Renal cortical epithelial cell (primary cell): ENCODE data around the gene TCEA3. TPM values are rescaled to one million over a fixed set of nuclear protein-coding genes. Genes with fewer than 3 reads are reported as not detected.

ENCODE experiments used
- DNase-seq: peaks from one replicate; pipeline ENCODE4 v3.0.0-alpha.2; 2011; ENCODE audit warnings: low read depth
- total RNA-seq: library from RNA; depleted of rRNA; stranded (reverse); fragments of >200 nt; gene quantifications from 2 replicates; pipeline ENCODE4 v1.2.3, GENCODE V29; 2014

The TCEA3 gene
- total RNA-seq, 1 donor from 2014 or later: 9.6 TPM

DNA sequence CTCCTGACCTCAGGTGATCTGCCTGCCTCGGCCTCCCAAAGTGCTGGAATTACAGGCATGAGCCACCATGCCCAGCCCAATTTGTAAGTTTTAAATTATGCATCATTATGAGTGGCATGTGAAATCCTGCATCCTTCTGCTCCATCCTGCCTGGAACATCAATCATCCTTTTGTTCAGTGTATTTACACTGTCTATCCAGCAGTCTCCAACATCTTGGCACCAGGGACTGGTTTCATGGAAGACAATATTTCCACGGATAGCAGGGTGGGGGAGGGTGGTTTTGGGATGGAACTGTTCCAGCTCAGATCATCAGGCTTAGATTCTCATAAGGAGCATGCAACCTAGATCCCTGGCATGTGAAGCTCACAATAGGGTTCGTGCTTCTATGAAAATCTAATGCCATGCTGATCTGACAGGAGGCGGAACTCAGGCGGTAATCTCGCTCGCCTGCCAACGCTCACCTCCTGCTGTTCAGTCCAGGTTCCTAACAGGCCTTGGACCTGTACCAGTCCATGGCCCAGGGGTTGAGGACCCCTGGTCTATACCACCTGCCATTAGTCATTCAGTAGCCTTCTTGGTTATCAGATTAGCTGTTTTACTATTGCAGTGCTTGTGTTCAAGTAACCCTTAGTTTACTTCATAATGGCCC is 22.2 kb upstream of the TCEA3 start:
- DNase-seq: no peak

DNA sequence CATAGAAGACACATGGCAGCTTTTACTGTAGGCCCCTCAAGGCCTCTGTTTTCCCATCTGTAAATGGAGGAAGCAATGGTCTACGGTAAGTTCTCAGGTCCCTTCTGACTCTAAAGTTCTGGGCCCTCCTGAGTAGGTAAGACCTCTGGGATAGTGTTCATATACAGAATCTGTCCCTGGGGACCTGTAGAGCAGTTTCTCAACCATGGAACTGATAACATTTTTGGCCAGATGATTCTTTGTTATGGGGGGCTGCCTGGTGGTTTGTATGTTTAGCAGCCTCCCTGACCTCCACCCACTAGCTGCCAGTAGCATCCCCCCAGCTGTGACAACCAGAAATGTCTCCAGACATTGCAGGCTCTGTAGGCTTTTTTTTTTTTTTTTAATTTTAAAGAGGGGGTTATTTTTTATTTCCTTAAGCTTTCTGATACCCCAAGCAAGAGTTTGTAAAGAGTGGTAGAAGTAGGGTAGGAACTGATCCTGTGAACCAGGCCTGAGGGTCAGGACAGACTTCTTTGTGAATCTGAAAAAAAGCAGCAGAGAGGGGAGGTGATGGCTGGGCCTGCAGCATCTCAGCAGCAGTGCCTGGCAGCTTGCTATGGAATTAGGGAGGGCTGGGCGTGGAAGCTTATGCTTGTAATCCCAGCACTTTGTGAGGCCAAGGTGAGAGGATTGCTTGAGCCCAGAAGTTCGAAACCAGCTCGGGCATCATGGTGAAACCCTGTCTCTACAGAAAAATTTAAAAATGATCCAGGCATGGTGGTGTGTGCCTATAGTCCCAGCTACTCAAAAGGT is 20.2 kb upstream of the TCEA3 start:
- DNase-seq: no peak

DNA sequence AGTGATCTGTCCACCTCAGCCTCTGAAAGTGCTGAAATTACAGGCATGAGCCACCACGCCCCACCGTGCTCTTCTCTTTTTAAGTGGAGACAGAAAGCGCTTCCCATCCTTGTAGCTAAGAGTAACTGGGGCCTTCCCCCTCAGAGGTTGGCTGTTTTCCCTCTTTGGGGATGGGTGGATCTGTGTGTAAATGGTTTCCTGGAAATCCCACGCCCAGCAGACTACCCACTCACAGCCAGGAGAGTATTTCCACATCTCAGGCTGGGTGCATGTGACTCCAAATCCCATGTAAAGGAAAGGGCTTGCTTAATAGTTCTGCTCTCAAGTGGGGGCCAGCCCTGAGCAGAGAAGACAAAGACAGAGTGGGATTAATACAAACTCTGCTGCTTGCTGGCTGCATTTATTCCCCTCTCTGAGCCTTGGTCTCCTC is 19.6 kb upstream of the TCEA3 start:
- DNase-seq: peak; percentile 83

DNA sequence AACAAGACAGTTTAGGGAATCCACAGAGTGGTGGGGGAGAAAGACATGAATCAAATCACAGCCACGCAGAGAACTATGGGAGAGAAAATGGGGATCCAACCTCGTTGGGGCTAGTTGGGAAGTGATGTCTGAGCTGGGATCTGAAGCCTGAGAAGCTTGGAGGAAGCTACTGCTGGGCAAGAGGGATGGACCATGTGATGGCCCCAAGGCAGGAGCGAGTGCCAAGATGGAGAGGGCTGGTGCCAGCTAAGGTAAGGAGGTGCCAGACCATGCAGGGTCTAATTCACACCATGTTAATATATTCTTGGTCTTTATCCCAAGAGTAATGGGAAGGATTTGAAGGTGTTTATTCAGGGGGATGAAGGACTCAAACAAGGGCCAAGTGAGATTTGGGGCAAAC is 18.2 kb upstream of the TCEA3 start:
- no peak for DNase-seq

DNA sequence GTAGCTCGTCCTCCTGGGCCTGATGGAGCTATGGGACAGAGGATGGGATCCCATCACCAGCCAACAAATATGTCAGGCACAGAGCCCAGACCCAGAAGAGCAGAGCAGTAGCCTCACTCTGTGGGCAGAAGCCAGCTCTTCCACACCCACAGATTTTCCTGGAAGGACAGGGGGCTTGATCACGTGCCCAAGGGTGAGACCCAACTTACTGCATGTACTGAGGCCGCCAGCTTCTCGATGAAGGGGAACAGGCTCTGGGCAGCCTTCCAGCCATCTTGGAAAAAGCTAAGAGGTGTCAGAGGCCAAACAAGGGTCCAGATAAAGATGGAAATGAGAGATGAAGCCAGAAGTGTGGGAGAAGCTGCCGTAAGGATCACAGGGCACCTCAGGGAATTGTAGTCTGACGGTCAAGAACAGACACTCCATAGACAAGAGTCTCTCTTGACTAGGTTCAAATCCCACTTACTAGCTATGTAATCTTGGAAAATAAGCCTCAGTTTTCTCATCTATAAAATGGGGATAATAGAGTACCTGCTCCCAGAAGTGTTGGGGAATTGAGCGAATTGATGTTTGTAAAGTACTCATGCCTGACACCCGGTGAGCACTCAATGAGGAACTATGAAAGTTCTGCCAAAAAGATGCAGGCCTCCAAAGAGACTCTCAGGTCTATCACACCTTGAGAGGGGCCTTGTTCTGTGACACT is 17.0 kb upstream of the TCEA3 start:
- no peak for DNase-seq

DNA sequence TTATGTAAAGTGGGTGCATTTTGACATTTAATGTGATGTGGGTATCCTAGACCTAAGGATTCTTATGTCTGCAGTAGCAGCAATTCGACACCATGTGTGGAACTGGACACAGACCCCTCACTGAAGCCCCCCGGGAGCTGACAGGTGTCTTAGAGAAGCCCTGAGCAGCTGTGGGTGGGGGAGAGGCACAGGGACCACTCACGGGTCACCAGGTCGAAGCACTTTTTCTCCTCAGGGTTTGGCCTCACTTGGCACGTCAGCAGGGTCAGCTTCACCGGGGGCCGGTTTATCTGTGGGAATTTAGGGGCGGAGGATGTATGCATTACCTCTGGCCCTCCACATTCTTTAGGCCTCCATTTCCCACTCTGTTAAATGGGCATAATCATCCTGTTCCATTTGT is 14.0 kb upstream of the TCEA3 start:
- DNase-seq: no peak

DNA sequence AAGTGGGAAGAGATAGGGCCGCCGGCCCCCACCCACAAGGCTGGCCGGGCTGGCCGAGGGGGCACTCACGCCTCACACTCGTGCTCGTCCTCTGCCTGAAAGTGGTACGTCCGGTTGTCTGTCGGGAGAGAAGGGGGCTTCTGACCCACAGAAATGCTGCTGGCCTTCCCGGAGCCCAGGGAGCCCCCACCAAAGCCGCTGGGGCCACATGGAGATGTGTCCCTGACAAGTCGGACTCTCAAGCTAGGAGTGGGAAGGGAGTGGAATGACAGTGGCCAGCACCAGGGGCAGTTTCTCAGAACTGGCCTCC is 12.8 kb upstream of the TCEA3 start:
- no peak for DNase-seq

DNA sequence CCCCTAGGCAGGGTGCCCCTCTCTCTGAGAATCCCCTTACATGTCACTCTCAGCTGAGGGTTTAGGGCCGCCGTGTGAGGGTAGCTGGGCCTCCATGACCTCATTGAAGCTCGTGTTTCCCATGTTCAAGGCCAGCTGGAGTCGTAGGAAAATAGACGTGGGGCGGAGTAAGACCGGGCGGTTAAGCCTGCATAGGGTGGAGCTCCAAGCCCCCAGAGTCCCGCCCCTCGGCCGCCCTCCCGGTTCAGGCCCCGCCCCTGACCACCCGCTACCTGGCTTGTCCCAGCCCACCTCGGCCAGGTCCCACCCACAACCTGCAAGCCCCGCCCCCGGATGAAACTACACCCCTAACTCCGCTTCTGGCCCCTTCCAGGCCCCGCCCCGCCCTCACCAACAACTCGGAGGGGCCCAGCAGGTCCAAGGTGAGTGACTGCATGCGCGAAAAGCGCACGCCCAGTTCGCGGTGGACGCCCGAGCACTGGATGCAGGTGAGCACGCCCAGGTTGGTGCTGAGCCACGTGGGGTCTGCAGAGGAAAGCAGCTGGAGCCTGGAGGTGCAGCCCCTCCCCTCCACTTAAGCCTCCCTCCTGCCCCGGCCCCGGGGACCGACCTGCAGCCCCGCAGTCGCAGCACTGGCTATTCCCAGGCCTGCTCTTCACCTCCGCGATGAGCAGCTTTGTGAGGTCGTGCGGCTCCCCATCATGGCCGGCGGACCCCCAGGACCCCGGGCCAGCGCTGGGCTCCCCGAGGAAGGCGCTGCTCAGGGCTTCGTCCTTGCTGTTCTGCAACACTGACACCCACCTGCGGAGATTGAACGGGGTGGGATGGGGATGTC is 12.2 kb upstream of the TCEA3 start:
- DNase-seq: no peak

DNA sequence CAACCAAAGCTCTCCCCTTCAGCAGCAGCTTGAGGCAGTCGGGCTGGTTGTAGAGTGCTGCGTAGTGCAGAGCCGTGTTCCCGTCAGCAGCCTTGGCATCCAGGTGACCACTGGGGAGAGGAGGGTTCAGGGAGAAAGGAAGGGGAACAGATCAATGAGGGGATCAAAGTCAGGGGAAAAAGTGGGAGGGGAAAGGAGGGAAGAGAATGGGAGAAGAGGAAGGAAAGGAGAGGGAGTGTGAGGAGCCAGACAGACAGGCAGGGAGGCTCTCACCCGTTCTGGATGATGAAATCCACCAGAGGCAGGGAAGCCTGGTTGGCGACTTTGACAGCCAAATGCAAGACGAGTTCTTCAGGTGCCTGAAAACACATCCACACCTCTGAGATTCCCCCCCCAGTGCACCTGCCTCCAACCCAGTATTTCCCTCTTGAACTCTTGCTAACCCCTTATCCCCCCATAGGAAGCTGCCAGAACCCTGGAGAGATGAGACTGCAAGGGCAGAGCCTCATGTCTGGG is 9.8 kb upstream of the TCEA3 start:
- no peak for DNase-seq

DNA sequence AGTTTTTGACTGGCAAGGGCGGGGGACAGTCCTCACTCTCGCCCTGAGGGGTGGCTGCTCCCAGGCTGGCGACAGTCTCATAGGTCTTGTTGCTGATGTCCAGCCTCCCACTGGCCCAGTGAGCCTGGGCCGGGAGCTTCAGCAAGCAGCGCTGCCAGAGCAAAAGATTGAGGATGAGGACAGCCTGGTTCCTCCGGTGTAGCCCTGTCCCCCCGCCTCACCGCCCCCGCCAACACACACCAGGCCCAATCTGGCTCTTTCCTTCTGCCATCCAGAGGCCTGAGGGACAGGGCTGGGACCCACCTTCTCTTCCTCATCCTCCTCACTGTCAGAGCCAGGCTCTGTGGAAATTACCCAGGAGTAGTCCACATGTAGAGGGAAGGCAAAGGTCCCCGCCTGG is 8.6 kb upstream of the TCEA3 start:
- DNase-seq: no peak

DNA sequence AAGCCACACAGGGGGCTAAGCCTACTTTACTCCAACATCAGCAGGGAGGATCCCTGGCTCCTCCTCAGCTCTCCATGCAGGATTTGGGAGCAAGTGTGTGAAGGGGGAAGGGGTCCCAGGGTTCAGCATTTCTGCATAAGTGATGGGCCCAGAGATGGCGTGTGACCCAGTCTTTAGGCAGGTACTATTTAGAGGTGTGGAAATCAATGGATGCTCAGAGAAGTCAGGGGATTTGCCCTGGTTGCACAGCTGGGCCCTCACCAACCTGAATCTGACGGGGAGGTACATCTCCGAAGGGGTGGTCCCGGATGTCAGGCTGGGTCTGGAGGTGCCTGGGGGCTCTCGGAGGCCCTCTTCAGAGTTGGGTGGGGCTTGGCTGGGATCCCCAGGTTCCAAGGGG is 6.9 kb upstream of the TCEA3 start:
- no peak for DNase-seq

DNA sequence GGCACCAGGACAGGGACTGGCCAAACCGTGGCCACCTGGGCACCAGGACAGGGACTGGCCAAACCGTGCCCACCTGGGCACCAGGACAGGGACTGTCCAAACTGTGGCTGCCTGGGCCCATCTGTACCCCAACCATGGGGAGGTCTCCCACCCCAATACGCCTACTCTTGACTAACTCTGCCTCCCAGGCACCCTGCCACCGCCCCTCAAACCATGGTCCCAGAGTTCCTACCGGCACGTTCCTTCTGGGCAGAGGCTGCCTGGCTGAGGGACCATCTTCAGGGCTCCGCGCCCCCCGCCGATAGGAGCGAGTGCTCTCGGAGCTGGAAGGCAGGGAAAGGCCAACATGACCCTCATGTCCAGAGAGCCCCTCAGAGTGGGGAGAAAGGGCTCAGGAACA is 6.3 kb upstream of the TCEA3 start:
- no peak for DNase-seq

DNA sequence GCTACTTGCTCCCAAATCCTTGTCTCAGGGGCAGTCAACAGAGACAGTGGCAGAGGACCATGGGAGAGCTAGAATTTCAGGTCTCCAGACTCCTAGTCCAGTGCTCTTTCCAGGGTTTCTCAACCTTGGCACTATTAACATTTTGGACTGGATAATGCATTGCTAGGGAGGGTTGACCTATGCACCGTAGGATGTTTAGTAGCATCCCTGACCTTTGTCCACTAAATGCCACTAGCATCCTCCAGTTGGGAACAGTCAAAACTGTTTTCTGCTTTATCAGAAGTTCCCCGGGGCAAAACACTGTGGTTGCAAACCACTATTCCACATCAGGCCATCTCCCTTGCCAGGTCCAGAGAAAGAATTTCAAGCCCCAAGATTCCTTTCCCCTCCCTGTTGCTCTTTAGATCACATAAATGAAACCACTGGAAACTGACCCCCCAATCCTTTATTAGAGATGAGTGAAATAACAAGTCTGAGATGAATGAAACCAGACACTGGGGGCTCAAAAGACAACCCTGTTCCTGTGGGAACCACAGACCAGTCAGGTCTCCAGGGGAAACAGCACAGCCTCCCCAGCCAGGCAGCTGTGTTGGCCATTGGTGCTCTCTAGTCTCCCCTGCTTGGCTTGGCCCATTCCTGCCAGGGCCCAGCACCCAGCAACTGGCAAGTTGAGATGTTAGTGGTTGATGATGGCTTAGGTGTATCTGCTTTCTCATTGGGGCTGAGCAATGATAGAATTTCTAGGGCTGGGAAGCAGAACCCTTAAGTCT is 3.8 kb upstream of the TCEA3 start:
- no peak for DNase-seq

DNA sequence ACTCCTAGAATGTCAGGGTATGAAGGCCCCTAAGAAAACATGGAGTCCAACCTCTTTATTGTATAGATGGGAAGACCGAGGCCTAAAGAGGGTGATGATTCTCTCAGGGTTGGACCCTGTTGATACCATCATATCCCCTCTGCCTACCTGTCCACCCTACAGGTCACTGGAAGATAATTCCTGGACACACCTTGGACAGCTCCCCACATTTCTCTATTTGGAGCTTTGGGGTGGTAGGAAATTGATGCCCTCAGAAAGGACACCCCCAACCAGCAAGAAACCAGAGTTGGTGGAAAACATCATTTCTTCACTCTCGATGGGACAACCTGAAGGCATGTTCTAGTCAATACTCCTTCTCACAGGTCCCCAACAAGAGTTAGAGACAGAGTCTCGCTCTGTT is 3.0 kb upstream of the TCEA3 start:
- DNase-seq: no peak

DNA sequence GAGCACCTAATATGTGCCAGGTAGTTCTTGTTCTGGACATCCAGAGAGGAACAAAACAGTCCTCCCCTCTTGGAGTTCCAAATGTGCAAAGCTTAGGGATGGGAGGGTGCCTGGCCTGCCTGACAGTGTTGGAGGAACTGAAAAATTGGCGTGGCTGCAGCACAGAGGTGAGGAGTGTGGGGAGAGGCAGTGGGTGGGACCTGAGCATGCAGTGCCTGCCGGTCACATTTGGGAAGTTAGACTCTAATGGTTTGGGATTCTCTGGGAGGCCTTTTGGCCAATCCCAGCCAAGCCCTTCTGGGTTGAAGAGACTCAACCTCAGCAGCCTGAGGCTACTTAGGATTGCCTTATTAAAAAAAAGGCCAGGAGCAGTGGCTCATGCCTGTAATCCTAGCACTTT is 2.3 kb upstream of the TCEA3 start:
- DNase-seq: no peak

DNA sequence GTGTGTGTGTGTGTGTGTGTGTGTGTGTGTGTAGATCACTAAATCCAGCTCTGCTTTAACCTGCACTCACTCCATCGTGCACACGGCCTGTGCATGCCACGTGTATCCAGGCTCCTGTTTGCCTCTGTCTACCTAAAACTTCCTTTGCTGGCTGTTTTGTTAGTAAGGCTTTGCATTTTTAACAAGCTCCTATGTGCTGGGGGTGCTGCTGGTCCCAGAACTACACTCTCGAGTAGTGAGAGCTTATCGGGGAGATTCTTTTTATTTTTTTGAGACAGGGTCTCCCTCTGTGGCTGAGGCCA is 596 bp upstream of the TCEA3 start:
- no peak for DNase-seq

DNA sequence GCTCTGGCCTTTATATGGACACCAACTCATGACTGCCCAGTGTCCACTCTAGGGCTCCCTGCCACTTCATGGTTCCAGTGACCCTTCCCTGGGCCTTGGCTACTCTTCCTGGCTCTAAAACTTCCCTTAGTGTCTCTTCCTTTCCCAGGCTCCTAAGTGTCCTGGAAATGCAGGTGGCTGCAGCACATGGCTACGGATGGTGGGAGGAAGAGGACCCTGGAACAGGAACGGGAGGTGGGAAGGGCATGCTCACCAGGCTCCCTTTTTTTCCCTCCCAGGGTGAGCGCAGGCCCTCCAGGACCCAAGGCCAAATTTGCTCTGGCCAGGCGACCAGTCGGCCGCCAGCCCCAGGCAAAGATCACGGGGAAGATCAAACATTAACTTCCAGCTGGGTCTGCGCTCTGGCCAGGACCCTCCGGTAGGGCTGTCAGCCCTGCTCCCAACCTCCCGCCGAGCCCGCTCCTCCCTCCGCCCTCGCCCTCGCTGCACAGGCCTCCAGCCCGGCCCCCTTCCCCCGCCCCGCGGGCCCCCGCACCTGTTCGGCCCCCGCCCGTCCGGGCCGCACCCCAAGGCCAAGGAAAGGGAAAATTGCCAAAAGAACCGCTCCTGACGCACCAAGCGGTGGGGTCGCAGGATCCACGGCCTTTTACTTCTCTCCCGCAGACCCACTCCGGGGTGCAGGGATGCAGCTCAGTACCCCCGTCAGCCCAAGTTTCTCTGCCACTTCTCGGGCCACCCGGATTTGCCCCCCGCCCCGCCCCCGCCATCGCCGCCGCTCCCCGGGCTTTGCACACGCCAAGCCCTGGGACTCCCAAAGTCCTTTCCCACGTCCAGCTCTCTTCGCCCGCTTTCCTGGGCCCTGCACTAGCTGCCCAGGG is 894 bp downstream of the TCEA3 start:
- no peak for DNase-seq

DNA sequence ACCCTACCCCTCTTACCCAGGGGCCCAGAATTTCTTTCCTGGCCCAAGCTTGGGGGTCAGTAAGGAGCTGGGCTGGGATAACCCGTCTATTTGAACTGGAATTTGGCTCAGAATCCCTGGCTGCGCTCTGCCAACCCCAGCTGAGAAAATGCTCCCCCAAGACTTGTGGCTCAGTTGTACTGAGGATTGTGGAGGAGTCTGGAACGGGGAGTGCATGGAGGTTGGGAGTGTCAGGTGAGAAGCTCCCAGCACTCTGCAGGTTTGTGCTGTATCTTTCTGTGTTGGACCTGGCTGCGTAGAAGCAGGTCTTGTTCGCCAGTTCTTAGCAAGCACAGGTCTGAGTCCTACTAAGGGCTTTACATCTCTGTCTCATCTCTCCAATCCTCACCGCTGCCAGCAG is 1.6 kb downstream of the TCEA3 start:
- no peak for DNase-seq

DNA sequence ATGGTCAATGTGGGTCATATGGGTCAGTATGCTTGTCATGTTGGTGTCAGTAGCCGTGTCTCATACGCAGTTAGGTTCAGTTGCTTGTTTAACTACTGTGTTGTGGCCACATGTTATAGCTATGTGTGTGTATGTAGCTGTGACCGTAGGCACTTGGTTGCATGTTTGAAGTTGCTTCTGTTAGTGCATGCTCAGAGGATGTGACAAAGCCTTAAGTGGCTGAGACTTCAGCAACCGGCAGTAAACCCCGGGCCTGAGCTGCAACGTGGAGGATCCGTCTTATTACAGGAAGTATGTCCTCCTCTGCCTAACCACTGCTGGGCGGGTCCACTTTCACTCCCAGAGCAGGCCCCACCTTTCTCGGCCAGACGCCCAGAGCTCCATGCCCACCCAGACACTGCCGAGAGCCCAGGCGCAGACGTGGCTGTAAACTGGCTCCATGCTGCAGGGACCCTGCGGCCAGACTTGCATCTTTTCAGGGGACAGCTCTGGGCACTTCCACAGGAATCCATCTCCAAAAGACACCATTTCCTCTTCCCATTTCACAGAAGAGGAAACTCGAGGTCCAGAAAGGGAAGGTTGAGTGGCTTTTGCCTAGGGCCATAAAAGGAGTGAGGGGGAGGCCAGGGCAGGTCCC is 2.2 kb downstream of the TCEA3 start:
- peak; percentile 38 for DNase-seq

DNA sequence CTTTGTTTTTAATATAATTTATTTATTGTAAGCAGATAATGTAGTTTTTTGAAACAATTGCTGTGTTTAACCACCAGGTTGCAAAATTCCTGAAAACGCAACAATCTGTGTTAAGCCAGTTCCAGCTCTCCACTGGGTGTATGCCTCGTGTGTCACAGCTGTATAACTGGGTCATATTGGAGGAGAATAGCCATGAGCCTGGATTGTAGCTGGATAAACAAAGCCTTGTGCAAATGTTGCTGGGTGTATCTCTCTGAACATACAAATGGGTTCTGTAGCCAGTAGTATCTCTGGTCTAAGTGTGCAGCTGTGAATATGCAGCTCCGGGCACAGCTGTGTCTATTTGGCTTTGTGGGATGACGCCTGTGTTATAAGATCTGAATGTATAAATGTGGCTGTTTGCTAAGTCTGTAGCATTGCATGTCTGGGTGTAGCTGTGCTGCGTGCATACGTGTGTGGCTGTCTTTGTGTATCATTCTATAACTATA is 2.8 kb downstream of the TCEA3 start:
- no peak for DNase-seq
